ENCODE results near the gene ARHGAP6.

ARHGAP6 gene

DNA sequence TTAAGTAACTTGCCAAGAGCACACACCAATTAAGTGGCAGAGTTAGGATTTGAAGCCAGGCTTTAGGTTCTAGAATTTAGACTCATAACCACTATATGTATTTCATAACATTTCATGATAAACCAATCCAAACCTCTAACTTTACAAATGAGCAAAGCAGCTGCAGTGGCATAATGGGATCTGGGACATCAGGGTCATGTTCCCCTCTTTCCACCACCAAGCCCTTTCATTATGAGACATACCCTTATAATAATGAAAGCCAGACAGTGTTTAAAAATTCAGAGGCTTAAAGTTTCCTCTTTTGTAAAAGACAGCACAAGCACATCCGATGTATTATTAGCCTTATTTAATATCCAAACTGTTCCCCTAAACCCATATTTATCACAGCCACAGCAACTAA, 400.8 kb downstream of the ARHGAP6 start:
- H3K27ac ChIP-seq: no peak overlapping the region
- TF ChIP-seq CTCF (conservative IDR thresholded peaks at IDR 0.05): no peak
- TF ChIP-seq ZFX (IDR thresholded peaks at IDR 0.05): no peak

- TF ChIP-seq ZFX (IDR thresholded peaks at IDR 0.05) (no peak), CTCF (conservative IDR thresholded peaks at IDR 0.05) (no peak)
- no peak overlapping the region for H3K27ac ChIP-seq
Measured at GRCh38 chrX:11261260-11261659, 404.5 kb downstream of the ARHGAP6 start.

- H3K27ac ChIP-seq: no peak overlapping the region; the same call in 1 of the 2 replicates
- TF ChIP-seq CTCF (conservative IDR thresholded peaks at IDR 0.05): no peak
- TF ChIP-seq ZFX (IDR thresholded peaks at IDR 0.05): no peak
Measured at GRCh38 chrX:11259437-11259836, 406.3 kb downstream of the ARHGAP6 start.

DNA sequence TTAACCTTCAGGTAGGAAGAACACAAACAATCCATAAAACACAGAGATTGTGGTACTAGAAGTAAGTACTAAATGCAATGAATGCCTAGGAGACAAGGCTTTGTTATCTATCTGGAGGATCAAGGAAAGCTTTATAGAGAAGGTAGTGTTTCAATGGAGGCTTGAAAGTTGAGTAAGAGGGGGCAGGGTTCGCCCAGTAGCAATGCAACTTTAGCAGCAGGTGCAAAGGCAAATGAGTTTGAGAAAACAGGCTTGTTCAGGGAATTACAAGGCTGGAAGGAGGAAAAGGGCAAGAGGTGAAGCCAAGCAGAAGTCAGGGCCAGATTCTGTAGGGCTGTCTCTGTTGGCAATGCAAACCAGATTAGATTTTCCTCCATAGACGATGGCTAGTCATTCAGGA, 408.0 kb downstream of the ARHGAP6 start:
- H3K27ac ChIP-seq: peak overlapping the region; percentile 69; the same call in 1 of the 2 replicates
- TF ChIP-seq CTCF (conservative IDR thresholded peaks at IDR 0.05) (no peak), ZFX (IDR thresholded peaks at IDR 0.05) (no peak)

DNA sequence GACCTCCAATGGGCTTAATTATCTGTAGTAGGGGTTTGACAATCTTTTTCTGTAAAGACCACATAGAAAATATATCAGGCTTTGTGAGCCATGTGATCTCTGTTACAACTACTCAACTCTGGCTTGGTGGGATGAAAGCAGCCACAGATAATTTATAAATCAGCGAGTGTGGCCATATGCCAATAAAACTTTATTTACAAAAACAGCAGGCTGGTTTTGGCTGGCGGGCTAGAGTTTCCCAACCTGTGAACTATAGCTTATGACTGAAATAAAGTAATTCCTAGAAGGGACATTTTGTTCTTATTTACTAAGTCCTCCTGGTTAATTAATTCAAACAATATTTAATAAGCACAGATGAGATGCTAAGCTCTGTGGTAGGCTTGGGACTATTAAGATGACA, 408.4 kb downstream of the ARHGAP6 start:
- no peak for TF ChIP-seq CTCF (conservative IDR thresholded peaks at IDR 0.05)
- TF ChIP-seq ZFX (IDR thresholded peaks at IDR 0.05): no peak
- no peak overlapping the region for H3K27ac ChIP-seq

DNA sequence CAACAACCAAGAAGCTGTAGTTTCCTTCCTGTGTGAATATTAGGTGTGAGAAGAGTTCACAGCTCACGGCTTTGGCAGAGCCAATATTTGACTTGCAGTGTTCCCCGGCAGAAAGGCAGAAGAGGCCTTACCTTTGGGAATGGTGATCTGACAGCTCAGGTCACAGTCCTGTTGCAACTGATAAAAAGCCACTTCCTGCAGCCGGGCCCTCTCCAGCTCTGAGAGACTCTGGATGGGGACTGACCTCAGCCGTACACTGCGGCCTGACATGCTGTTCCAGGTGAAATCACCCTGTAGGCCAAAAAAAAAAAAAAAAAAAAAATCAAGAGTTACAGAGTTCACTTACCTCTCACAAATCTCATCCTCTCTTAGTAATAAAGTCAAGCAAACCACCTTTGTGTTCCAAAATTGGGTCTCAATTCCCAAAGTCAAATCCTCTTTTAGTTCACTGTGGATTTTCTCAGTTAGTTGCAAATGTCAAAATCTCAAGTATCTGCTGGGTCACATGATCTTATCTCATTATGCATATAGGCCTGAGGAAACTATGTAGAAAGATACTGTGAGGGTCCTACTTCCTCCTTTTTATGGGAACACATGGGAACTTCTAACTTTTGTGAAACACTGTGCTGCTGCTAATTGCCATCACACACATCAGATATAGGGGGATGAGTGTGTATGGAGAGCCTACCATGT, 411.2 kb downstream of the ARHGAP6 start:
- TF ChIP-seq CTCF (conservative IDR thresholded peaks at IDR 0.05) (no peak), ZFX (IDR thresholded peaks at IDR 0.05) (no peak)
- H3K27ac ChIP-seq: peak overlapping the region; percentile 67

GRCh38 chrX:11244636-11245035, 421.1 kb downstream of the ARHGAP6 start:
- TF ChIP-seq CTCF (conservative IDR thresholded peaks at IDR 0.05) (no peak), ZFX (IDR thresholded peaks at IDR 0.05) (no peak)
- peak overlapping the region; percentile 70; the same call in 1 of the 2 replicates for H3K27ac ChIP-seq

All from C4-2B (cell line).